Activated T-cell treated with anti-CD3 and anti-CD28 coated beads for 4 hours (primary cell): Measurements from ENCODE around the gene KRTAP4-7.
"Not testable (repeated sequence)": the region's sequence is repeated elsewhere in the genome, so short reads cannot be mapped to it uniquely, and the experiment has no call there.

Source experiments
- DNase-seq: peaks from one replicate; pipeline ENCODE4 v3.0.0-alpha.2; 2020

The KRTAP4-7 gene

GRCh38 chr17:41111151-41111885, 27.4 kb downstream of the KRTAP4-7 start:
- no peak for DNase-seq

- no peak for DNase-seq
Measured at GRCh38 chr17:41116297-41116696, 32.3 kb downstream of the KRTAP4-7 start.

GRCh38 chr17:41117846-41118386, 34.0 kb downstream of the KRTAP4-7 start, which contains the start of gene KRTAP4-11:
Gene KRTAP4-11, minus strand, starts transcription at chr17:41118373. Its CDS starts 58 bp downstream, at chr17:41118315.
- not testable (repeated sequence) for DNase-seq

GRCh38 chr17:41118721-41119120, 34.8 kb downstream of the KRTAP4-7 start:
- no peak for DNase-seq

DNA sequence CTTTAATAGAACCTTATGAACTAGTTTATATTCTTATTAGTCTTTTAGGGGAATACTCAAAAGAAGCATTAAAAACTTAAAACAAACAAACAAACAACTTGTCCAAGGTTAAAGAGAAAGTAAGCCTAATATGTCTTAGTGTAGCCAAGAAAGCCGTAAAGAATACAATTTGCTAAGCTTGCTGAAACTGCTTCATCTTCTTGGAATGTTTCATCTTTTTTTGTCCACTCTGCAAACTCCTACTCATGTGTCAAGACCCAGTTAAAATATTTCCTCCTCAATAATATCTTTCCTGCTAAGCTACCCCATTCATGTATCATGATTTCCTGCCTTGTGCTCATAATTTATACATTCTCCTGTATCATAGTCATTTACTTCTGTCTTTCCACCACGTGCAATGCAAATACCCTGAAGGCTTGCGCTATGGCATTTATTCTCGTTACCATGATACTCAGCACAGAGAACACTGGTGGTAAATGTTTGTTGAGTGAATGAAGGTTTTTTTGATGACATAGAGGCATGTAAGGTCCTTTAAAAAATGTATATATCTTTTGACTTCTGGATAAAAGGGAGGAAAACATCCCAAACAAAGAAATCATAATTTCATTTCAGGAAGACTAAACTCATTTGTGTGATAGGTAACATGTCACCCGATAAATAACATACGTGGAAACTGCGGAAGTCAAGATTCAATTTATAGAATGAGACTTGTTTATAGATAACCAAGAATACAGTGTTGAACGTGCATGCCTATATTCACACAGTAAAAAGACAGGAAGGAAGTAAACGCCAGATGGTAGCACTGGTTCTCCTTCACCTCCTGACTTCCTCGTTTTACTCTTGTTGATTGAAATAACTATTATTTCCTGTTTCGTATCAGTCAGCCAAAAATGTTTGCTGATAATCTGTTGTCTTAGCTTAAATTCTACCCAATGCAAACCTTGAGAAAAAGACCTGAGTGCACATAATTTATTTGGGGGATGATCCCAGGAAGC, 36.0 kb downstream of the KRTAP4-7 start:
- not testable (repeated sequence) for DNase-seq

DNA sequence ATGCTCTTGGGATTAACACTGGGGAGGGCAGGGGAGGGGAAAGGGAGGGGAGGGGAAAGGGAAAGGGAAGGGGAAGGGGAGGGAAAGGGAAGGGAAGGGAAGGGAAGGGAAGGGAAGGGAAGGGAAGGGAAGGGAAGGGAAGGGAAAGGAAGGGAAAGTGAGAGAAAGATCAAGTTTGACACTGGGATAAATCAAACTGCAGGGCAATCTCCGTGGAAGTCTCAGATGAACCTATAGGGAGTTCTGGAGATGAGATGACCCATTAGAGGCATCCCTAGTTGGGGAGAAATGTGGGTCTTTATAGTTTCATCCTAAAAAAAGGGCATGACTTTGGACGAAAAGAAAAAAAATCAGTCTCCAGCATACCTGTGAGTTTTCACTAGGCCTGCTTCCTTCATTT, 37.8 kb downstream of the KRTAP4-7 start:
- DNase-seq, result no peak

DNA sequence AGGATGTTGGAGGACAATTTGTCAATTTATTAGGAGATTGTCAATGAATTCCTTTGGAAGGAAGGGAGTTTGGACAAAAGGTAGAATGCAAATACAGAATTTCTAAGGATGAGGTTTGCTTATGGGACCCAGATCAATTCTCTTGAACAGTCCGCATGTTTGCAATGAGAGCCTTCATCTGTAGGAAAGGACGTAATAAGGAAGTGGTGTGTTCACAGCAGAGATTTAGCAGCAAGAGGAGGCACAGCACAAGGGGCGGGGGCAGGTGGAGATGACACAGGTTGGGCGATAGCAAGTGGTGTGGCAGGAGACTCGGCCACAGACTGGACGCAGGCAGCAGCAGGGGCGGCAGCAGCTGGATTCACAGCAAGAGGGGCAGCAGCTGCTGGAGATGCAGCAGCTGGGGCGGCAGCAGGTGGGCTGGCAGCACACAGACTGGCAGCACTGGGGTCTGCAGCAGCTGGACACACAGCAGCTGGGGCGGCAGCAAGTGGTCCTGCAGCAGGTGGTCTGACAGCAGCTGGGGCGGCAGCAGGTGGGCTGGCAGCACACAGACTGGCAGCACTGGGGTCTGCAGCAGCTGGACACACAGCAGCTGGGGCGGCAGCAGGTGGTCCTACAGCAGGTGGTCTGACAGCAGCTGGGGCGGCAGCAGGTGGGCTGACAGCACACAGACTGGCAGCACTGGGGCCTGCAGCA, 39.5 kb downstream of the KRTAP4-7 start:
- DNase-seq, result not testable (repeated sequence)

DNA sequence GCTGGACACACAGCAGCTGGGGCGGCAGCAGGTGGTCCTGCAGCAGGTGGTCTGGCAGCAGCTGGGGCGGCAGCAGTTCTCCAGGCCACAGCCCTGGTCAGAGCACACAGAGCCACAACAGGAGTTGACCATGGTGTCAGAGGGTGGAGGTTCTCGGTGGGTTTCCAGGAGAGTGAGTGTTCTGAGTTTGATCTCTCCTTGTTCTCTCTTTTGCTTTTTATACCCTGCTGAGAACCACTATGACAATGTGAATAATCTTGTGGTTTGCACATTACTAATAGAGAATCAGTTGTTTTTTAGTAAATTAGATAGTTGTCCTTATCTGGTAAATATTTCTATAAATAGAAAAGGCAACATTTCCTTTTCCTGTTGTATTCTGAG, 40.0 kb downstream of the KRTAP4-7 start, which contains the start of gene KRTAP4-12:
Gene KRTAP4-12, minus strand, starts transcription at position 192 of the 381 bp plus-strand sequence. Its CDS starts 60 bp downstream, at position 132.
- DNase-seq, result not testable (repeated sequence)

GRCh38 chr17:41125064-41125463, 41.1 kb downstream of the KRTAP4-7 start:
- no peak for DNase-seq

- DNase-seq, result no peak
Measured at GRCh38 chr17:41126412-41126811, 42.5 kb downstream of the KRTAP4-7 start.

DNA sequence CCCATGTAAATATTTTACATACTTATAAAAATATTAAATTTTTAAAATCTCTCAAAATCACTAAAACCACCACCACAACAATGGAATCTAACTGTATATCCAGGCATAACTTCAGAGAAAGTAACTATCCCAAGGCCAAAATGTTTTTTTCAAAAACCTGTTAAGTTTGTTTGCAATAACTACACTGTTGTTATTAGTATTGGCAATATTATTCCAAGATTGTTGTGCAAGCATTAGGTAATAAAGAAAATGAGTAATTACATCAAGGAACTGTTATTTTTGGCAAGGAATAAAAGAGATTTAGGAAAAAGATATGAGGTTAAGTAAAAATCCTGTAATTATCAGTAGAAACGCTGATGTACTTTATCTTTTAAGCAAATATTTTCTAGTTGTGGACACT, 43.4 kb downstream of the KRTAP4-7 start:
- no peak for DNase-seq

GRCh38 chr17:41131979-41132378, 48.0 kb downstream of the KRTAP4-7 start:
- DNase-seq, result no peak

DNA sequence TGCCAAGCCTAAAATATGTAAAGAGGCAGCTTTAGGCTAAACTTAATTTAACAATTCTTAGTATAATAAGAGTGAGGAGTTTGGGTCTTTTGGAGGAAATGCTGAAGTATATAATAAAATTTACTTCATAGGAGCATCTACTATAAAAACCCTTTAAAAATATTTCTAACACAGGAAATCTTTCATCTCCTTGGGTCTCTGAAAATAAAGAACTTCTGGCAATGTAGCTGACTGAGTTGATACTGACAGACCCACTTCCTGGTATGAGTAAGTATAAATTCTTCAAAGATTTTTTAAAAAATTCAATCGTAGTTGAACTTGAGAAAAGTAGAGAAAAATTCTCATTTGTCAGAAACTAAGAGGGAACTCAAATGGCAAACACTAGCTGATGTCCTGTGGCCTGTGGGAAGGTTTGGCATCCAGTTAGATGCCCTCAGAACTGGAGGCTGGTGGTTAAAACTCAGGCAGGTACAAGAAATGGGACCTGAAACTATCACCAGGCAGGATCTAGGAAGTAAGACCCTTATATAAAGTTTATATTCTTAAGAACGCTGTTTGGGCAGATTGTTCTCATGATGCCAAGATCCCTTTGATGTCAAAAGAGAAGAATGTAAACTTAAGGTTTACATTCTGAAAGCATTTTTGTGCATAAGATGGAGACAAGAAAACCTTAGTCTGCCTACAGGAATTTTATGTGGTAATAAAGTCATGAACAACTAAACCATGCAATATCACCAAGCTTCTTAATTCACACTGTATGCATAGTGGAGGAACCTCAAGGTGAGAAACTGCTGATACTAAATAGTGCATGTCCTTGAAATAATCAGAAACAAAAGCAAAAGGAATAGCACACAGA, 50.2 kb downstream of the KRTAP4-7 start:
- no peak for DNase-seq
